Nephron progenitor cell (in vitro differentiated cells): Measurements from ENCODE around the gene GRM1.

Experiments used
- DNase-seq: peaks from one replicate; pipeline ENCODE4 v3.0.0; 2021
- H3K27ac Mint-ChIP-seq: 2 replicates; pipeline ENCODE4 v1.8.0; 2021; ENCODE audit warnings: mild to moderate bottlenecking, moderate library complexity, mixed read lengths
- H3K27me3 Mint-ChIP-seq: 2 replicates; pipeline ENCODE4 v1.8.0; 2021; ENCODE audit warnings: mild to moderate bottlenecking, low read depth, mixed read lengths; ENCODE audit not compliant: poor library complexity
- H3K36me3 Mint-ChIP-seq: 2 replicates; pipeline ENCODE4 v1.8.0; 2021; ENCODE audit warnings: low read depth, mixed read lengths
- H3K4me1 Mint-ChIP-seq: 2 replicates; pipeline ENCODE4 v1.8.0; 2021; ENCODE audit warnings: mixed read lengths
- H3K4me3 Mint-ChIP-seq: 2 replicates; pipeline ENCODE4 v1.8.0; 2021; ENCODE audit warnings: mild to moderate bottlenecking, moderate library complexity, mixed read lengths
- H3K9me3 Mint-ChIP-seq: 2 replicates; pipeline ENCODE4 v1.8.0; 2021; ENCODE audit warnings: mild to moderate bottlenecking, moderate library complexity, mixed read lengths
- TF ChIP-seq, protein P1 (sequence below): fragments of 200-600 bp; sonication (generic); IDR thresholded peaks from 2 replicates; pipeline ENCODE4 v1.5.0; 2021; ENCODE audit warnings: antibody characterized with exemption

GRM1 gene

DNA sequence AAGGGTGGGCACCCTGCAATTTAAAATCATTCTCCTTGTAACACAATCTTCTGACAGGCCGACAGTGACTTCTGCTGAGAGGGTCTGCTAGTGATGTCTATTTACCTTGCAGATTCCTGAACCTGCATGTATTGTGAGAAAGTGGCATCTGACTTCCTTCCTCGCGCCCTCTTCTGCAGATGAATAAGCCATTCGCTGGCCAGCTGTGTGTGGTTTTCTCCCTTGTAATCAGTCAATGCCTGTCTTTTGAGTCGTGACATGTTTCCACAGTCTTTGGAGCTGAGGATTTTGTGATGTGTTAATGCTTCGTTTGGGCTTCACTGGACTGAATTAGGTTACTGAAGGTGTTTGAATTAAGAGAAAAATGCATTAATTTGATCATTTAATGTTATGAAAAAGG lies 125.3 kb downstream of the GRM1 start:
- no peaks in the 10 kb centered on the region for H3K36me3 Mint-ChIP-seq
- DNase-seq, result no peak
- no peaks in the 10 kb centered on the region for H3K27me3 Mint-ChIP-seq

DNA sequence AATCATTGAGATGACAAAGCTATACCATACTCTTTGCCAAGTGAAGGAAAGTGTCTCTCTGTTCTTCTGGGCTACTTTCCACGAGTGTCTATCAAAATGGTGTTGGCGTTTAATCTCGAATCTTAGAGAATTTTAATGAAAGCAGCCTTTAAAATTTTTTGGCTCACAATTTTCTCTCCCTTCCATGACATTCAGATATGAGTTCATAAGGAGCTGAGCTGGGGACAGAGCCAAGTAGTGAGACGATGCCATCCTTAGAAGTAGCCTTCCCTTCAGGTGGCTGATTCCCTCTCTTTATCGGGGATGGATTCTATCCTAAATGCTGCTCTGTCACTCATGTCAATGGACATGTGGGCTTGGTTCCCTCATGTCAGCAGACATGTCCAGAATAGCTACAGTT lies 132.8 kb downstream of the GRM1 start:
- no peak for DNase-seq
- Mint-ChIP-seq H3K4me1 (no peaks in the 10 kb centered on the region), H3K4me3 (no peak overlapping the region), H3K36me3 (no peaks in the 10 kb centered on the region), H3K9me3 (no peaks in the 10 kb centered on the region), H3K27ac (no peak overlapping the region), H3K27me3 (no peaks in the 10 kb centered on the region)
- TF ChIP-seq, protein P1, sequence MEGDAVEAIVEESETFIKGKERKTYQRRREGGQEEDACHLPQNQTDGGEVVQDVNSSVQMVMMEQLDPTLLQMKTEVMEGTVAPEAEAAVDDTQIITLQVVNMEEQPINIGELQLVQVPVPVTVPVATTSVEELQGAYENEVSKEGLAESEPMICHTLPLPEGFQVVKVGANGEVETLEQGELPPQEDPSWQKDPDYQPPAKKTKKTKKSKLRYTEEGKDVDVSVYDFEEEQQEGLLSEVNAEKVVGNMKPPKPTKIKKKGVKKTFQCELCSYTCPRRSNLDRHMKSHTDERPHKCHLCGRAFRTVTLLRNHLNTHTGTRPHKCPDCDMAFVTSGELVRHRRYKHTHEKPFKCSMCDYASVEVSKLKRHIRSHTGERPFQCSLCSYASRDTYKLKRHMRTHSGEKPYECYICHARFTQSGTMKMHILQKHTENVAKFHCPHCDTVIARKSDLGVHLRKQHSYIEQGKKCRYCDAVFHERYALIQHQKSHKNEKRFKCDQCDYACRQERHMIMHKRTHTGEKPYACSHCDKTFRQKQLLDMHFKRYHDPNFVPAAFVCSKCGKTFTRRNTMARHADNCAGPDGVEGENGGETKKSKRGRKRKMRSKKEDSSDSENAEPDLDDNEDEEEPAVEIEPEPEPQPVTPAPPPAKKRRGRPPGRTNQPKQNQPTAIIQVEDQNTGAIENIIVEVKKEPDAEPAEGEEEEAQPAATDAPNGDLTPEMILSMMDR, result no peak

More for the DNA sequence above, 125.3 kb downstream of the GRM1 start:
- TF ChIP-seq, protein P1, result no peak
- Mint-ChIP-seq H3K4me1 (no peaks in the 10 kb centered on the region), H3K9me3 (no peaks in the 10 kb centered on the region), H3K27ac (no peak overlapping the region), H3K4me3 (no peak overlapping the region)

DNA sequence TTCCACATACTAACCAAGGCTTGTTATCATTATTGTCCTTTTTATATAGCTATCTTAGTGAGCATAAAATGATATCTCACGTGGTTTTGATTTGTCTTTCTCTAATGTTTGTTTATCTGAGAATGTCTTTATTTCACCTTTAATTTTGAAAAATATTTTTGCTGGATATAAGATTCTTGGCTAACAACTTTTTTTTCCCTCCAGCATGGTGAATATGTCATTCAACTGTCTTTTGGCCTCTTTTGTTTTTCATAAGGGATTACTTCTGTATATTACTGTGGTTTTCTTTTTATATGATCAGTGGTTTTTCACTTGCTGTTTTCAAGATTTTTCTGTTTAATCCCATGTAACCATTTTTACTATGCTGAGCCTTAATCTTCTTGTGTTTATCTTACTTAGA lies 141.0 kb downstream of the GRM1 start:
- no peak for DNase-seq
- H3K27ac Mint-ChIP-seq, result no peak overlapping the region
- no peak overlapping the region for H3K4me3 Mint-ChIP-seq
- H3K9me3 Mint-ChIP-seq, result no peaks in the 10 kb centered on the region
- H3K36me3 Mint-ChIP-seq, result no peaks in the 10 kb centered on the region
- no peaks in the 10 kb centered on the region for H3K4me1 Mint-ChIP-seq
- TF ChIP-seq, protein P1, result no peak
- H3K27me3 Mint-ChIP-seq, result peaks cover 3% of the 10 kb centered on the region

DNA sequence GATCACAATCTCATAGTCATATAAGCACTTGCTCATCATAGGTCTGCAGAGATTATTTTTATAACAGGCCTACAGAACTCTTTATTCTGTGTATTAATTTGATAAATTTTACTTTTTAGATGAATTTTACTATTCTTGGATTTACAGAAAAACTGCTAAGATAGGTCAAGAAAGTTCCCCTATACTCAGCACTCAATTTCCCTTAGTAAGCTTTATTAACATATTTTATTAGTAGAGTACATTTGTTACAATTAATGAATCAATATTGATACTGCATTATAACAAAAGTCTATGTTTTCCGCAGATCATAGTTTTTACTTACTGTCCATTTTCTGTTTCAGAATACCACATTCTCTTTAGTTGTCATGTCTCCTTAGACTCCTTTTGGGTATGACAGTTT lies 148.9 kb downstream of the GRM1 start:
- Mint-ChIP-seq H3K27ac (no peak overlapping the region), H3K4me1 (no peaks in the 10 kb centered on the region), H3K36me3 (no peaks in the 10 kb centered on the region), H3K27me3 (no peaks in the 10 kb centered on the region), H3K4me3 (no peak overlapping the region), H3K9me3 (no peaks in the 10 kb centered on the region)
- TF ChIP-seq, protein P1, result no peak
- DNase-seq, result no peak

DNA sequence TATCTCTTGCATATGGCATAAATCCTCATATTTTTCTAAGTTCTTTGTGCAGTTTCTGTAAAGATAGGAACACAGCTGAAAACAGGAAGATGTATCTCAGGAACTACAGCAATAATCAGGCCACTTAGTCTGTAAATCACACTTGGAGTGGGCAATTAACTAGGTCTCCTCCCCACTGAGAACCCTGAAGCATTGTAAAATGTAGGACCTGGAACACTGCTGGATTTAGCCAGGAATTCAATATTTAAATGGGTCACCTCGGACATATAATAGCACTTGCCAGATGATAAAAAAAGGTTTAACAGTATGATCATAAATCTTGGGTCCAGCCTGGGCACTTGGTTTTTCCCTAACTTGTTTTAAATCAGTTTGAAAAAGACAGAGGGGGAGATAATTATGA lies 155.0 kb downstream of the GRM1 start:
- H3K27me3 Mint-ChIP-seq, result no peaks in the 10 kb centered on the region
- H3K4me1 Mint-ChIP-seq, result no peaks in the 10 kb centered on the region
- H3K36me3 Mint-ChIP-seq, result no peaks in the 10 kb centered on the region
- no peak overlapping the region for H3K27ac Mint-ChIP-seq
- TF ChIP-seq, protein P1, result no peak
- H3K4me3 Mint-ChIP-seq, result no peak overlapping the region
- no peaks in the 10 kb centered on the region for H3K9me3 Mint-ChIP-seq
- no peak for DNase-seq

DNA sequence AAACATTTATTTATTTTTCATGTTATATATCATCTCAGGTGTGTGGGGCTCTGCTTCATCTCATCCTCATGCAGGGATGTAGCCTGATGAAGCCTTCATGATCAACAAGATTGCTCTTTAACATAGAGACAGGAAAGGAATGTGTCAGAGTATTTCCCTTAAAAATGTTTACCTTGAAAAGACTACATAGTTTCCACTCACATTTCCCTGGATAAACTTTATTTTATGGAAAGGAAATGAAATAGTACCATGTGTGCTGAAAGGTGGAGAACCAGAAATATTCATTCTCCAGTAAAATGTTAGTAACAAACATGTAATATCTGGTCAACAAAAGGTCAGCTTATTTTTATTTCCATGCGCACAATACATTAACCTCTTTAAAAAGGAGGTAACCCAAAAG lies 155.8 kb downstream of the GRM1 start:
- Mint-ChIP-seq H3K4me1 (no peaks in the 10 kb centered on the region), H3K9me3 (no peaks in the 10 kb centered on the region), H3K36me3 (no peaks in the 10 kb centered on the region), H3K4me3 (no peak overlapping the region), H3K27me3 (no peaks in the 10 kb centered on the region), H3K27ac (no peak overlapping the region)
- TF ChIP-seq, protein P1, result no peak
- DNase-seq, result no peak
